ENCODE measurements around the gene PCNX3. TPM values are rescaled to one million over a fixed set of nuclear protein-coding genes. Genes with fewer than 3 reads are reported as not detected.

Gene PCNX3
- total and polyA plus RNA-seq, 2 of the 13 experiments (the other 11 are each of a cell fraction or from before 2014, with no cell fraction given), result 16.2 to 23.0 TPM

DNA sequence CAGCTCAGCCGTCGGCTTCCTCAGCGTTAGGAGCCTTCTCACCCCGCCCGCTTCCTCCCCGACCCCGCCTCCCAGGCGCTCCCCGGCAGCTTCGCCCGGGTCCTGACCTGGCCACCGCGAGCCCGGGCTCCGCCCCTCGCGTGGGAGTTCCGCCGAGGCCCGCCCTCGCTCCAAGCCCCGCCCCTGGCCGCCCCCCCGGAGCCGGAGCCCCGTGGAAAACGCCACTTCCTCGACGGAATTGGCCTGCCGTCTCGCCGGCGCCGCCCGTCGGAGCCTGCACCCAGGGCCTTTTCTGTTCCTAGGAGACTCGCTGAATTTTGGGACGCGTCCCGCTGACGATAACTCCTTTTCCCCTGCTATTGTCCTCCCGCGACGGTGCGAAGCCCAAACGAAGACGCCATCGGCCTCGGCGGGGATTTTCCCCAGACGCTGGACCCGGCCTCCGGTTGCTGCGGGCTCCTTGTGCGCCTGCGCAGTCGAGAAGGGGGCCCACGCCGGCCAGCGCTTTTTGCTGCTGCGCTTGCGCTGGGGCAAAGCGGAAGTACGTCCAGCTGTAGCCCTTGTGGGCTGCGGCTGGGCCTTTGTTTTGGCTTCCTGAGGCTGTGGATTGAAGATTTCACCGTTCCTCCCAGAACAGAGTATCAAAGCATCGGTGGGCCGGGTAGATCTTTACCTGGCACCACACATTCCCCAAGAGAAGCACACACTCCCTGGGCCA, 37.1 kb downstream of the PCNX3 start (continued):
- TF ChIP-seq, protein P1, sequence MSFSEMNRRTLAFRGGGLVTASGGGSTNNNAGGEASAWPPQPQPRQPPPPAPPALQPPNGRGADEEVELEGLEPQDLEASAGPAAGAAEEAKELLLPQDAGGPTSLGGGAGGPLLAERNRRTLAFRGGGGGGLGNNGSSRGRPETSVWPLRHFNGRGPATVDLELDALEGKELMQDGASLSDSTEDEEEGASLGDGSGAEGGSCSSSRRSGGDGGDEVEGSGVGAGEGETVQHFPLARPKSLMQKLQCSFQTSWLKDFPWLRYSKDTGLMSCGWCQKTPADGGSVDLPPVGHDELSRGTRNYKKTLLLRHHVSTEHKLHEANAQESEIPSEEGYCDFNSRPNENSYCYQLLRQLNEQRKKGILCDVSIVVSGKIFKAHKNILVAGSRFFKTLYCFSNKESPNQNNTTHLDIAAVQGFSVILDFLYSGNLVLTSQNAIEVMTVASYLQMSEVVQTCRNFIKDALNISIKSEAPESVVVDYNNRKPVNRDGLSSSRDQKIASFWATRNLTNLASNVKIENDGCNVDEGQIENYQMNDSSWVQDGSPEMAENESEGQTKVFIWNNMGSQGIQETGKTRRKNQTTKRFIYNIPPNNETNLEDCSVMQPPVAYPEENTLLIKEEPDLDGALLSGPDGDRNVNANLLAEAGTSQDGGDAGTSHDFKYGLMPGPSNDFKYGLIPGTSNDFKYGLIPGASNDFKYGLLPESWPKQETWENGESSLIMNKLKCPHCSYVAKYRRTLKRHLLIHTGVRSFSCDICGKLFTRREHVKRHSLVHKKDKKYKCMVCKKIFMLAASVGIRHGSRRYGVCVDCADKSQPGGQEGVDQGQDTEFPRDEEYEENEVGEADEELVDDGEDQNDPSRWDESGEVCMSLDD (CRISPR knock-in tag; IDR thresholded peaks at IDR 0.05; ENCODE audit: borderline replicate concordance), result no peak
- 0 out of 4 replicates have a peak, but pooled peaks of 1 of the 2 experiments have one; percentile 13 for TF ChIP-seq NR2F1 (CRISPR knock-in tag; IDR thresholded peaks at IDR 0.05)
- TF ChIP-seq PRDM15 (CRISPR knock-in tag; IDR thresholded peaks at IDR 0.05), result no peak
- TF ChIP-seq ZNF451 (CRISPR knock-in tag; IDR thresholded peaks at IDR 0.05), result no peak
- 0 out of 2 replicates have a peak, but pooled peaks have one; percentile 31 for TF ChIP-seq SNAPC5 (CRISPR knock-in tag; IDR thresholded peaks at IDR 0.05; ENCODE audit: borderline replicate concordance)
- TF ChIP-seq, protein P2, sequence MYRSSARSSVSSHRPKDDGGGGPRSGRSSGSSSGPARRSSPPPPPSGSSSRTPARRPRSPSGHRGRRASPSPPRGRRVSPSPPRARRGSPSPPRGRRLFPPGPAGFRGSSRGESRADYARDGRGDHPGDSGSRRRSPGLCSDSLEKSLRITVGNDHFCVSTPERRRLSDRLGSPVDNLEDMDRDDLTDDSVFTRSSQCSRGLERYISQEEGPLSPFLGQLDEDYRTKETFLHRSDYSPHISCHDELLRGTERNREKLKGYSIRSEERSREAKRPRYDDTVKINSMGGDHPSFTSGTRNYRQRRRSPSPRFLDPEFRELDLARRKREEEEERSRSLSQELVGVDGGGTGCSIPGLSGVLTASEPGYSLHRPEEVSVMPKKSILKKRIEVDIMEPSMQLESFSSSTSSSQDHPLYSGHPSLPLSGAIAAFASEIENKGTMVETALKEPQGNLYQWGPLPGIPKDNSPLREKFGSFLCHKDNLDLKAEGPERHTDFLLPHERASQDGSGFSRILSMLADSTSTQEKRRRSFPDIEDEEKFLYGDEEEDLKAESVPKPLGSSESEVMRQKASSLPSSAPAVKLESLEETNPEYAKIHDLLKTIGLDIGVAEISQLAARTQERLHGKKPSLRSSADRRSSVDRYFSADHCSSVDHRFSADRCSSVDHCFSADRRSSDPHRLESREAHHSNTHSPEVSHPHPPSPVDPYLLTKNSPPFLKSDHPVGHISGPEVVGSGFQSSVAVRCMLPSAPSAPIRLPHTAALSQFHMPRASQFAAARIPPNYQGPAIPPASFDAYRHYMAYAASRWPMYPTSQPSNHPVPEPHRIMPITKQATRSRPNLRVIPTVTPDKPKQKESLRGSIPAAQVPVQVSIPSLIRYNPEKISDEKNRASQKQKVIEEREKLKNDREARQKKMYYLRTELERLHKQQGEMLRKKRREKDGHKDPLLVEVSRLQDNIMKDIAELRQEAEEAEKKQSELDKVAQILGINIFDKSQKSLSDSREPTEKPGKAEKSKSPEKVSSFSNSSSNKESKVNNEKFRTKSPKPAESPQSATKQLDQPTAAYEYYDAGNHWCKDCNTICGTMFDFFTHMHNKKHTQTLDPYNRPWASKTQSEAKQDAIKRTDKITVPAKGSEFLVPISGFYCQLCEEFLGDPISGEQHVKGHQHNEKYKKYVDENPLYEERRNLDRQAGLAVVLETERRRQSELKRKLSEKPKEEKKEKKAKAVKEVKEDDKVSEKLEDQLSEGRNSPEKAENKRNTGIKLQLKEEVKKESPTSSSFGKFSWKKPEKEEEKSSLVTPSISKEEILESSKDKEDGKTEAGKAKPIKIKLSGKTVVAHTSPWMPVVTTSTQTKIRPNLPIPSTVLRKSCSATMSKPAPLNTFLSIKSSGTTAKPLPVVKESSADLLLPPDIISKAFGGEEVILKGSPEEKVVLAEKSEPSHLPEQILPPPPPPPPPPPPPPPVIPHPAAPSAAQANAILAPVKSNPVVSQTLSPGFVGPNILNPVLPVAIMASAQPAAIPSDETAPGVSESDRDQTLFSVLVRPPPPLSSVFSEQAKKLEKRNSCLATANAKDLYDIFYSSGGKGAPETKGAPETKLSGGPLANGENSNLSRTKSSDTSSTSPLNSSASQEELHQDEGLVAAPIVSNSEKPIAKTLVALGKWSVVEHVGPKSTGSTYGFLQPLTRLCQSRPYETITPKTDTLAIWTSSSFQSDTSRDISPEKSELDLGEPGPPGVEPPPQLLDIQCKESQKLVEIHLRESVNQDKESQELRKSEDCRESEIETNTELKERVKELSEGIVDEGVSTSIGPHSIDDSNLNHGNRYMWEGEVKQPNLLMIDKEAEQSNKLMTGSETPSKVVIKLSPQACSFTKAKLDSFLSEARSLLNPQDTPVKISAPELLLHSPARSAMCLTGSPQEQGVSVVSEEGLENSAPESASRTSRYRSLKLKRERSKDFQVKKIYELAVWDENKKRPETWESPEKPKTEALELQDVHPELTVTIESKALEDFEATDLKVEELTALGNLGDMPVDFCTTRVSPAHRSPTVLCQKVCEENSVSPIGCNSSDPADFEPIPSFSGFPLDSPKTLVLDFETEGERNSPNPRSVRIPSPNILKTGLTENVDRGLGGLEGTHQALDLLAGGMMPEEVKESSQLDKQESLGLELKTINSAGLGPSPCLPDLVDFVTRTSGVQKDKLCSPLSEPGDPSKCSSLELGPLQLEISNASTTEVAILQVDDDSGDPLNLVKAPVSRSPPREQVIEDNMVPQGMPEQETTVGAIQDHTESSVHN (CRISPR knock-in tag; IDR thresholded peaks at IDR 0.05), result no peak
- TF ChIP-seq FOXA1 (IDR thresholded peaks at IDR 0.05), result no peak
- no peak for TF ChIP-seq FOXA1 (CRISPR knock-in tag; IDR thresholded peaks at IDR 0.05)
- TF ChIP-seq ZSCAN29 (CRISPR knock-in tag; conservative IDR thresholded peaks at IDR 0.05), result 0 out of 2 replicates have a peak, but pooled peaks have one; percentile 42
- TF ChIP-seq MTERF4 (CRISPR knock-in tag; IDR thresholded peaks at IDR 0.05), result 0 out of 2 replicates have a peak, but pooled peaks have one; percentile 15
- no peak for TF ChIP-seq ADNP (CRISPR knock-in tag; IDR thresholded peaks at IDR 0.05)
- no peak for TF ChIP-seq RORA (CRISPR knock-in tag; IDR thresholded peaks at IDR 0.05)
